GM12892 (cell line): Measurements from ENCODE around the gene PRR16.

Source experiments
- POLR2A ChIP-seq: IDR thresholded peaks from 2 replicates; pipeline ENCODE4 v1.6.1; 2011; ENCODE audit warnings: low read depth, low read length, control low read depth
- TAF1 ChIP-seq: IDR thresholded peaks from 2 replicates; pipeline ENCODE4 v1.6.1; 2011; ENCODE audit warnings: low read depth, mild to moderate bottlenecking, control low read depth, low read length, borderline replicate concordance

DNA sequence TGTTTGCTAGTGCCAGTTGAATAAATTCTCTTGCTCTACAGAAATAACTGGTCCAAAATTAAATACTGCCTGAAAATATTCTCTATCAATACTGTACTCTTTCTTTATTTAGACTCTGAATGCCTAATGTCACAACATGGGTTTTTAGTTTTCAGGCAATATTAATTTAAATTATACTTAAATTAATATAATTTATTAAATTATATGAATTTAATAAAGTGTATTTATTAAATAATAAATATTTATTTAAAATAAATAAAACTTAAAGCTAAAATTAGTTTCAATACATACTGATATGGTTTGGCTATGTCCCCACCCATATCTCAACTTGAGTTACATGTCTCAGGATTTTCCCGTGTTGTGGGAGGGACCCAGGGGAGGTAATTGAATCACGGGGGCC, 146.0 kb downstream of the PRR16 start:
- TF ChIP-seq TAF1: no peak
- no peak for TF ChIP-seq POLR2A
